ENCODE results near the gene KIAA1210.

KIAA1210 gene

DNA sequence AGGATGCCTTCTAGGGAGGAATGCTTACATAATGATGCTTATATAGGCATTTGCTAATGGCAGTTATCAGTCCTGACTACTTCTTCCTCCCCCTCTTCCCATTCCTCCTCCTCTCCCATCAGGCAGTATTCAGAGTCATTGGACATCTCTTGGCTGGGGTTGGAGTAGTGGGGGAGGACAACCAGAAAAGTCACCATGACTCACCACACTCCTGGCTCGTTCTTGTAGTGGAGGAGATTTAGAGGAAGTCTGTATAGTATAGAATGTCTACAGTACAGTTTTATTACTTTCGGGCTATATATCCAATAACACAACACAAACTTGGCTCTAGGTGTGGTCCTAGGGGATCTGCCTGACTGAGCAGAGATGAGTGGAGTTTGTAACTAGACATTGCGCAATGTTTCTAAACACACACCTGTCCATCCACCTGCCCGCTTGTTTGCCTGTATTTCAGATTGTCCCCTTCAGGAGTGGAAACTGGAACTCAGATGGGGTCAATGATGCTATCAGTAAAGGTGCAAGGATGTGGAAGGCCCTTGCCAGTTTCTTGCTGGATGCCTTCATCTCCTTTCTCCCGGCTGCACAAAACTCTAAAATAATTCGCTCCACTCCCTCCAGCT, 27.9 kb upstream of the KIAA1210 start:
- TF ChIP-seq, protein P1, sequence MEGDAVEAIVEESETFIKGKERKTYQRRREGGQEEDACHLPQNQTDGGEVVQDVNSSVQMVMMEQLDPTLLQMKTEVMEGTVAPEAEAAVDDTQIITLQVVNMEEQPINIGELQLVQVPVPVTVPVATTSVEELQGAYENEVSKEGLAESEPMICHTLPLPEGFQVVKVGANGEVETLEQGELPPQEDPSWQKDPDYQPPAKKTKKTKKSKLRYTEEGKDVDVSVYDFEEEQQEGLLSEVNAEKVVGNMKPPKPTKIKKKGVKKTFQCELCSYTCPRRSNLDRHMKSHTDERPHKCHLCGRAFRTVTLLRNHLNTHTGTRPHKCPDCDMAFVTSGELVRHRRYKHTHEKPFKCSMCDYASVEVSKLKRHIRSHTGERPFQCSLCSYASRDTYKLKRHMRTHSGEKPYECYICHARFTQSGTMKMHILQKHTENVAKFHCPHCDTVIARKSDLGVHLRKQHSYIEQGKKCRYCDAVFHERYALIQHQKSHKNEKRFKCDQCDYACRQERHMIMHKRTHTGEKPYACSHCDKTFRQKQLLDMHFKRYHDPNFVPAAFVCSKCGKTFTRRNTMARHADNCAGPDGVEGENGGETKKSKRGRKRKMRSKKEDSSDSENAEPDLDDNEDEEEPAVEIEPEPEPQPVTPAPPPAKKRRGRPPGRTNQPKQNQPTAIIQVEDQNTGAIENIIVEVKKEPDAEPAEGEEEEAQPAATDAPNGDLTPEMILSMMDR (IDR thresholded peaks at IDR 0.05), result no peak
- Histone ChIP-seq H3K27ac (no peak overlapping the region), H3K4me1 (ENCODE audit: control insufficient read depth in 1 of 2, insufficient read depth in 1 of 2, low read depth in 1 of 2, low read length in 1 of 2) (no peaks in the 10 kb centered on the region), H3K9me3 (no peaks in the 10 kb centered on the region), H3K4me3 (ENCODE audit: low read depth in 1 of 2, low read length in 1 of 2) (no peak overlapping the region), H3K36me3 (no peaks in the 10 kb centered on the region), H3K27me3 (peaks cover 10% of the 10 kb centered on the region)

- no peak overlapping the region for H3K27ac ChIP-seq
- H3K9me3 ChIP-seq, result no peaks in the 10 kb centered on the region
- peaks cover 14% of the 10 kb centered on the region for H3K27me3 ChIP-seq
- TF ChIP-seq, protein P1 (IDR thresholded peaks at IDR 0.05), result no peak
- no peak overlapping the region for H3K4me3 ChIP-seq (ENCODE audit: low read depth in 1 of 2, low read length in 1 of 2)
- no peaks in the 10 kb centered on the region for H3K36me3 ChIP-seq
- H3K4me1 ChIP-seq (ENCODE audit: control insufficient read depth in 1 of 2, insufficient read depth in 1 of 2, low read depth in 1 of 2, low read length in 1 of 2), result no peaks in the 10 kb centered on the region
Observed at GRCh38 chrX:119151051-119151380, 23.4 kb upstream of the KIAA1210 start.

DNA sequence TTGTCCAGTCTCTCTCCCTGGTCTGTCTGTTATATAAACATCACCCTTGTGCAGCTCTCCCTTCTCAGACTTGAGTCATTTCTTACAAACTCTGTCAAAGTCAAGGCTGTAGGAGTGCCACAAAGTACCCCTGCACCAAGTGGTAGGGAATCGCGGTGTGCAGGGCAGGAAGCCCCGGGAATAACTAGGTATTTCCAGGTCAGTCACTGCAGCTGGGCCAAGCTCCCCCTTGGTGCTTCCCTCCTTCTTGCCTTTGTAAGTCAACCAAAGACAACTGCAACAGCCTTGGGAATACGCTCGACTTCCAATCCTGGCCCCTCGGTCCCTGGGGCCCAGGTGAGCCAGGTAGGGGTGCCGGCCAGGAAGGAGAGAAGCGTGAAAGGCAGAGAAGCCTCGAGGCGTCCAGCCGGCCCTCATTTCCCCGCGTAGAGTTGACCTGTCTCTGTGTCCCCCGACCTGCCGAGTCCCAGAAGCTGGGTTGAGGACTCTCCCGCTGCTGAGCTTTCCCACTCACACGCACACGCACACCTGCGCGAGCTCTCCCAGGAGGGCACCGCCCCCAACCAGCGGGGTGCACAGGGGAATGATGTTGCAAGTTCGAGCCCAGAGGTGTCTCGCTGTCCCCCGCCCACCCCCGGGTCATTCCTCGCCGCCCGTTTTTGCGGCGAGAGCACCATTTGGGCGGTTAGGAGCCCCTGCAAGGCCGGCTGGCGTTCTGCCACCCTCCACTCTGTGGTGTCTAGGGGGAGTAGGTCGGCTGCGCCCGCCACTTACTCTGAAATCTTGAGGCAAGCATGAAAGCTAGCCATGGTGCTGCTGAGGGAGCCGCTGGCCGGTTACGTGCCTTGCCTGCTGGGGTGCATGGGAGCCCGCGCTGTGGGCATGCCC, 22.8 kb upstream of the KIAA1210 start:
- Histone ChIP-seq H3K27me3 (peaks cover 14% of the 10 kb centered on the region), H3K4me1 (ENCODE audit: control insufficient read depth in 1 of 2, insufficient read depth in 1 of 2, low read depth in 1 of 2, low read length in 1 of 2) (no peaks in the 10 kb centered on the region), H3K9me3 (no peaks in the 10 kb centered on the region), H3K27ac (no peak overlapping the region), H3K4me3 (ENCODE audit: low read depth in 1 of 2, low read length in 1 of 2) (no peak overlapping the region), H3K36me3 (no peaks in the 10 kb centered on the region)
- TF ChIP-seq, protein P1 (IDR thresholded peaks at IDR 0.05), result no peak

GRCh38 chrX:119147486-119147885, 19.9 kb upstream of the KIAA1210 start:
- Histone ChIP-seq H3K4me3 (ENCODE audit: low read depth in 1 of 2, low read length in 1 of 2) (no peak overlapping the region), H3K27me3 (peaks cover 14% of the 10 kb centered on the region), H3K9me3 (no peaks in the 10 kb centered on the region), H3K4me1 (ENCODE audit: control insufficient read depth in 1 of 2, insufficient read depth in 1 of 2, low read depth in 1 of 2, low read length in 1 of 2) (no peaks in the 10 kb centered on the region), H3K36me3 (no peaks in the 10 kb centered on the region), H3K27ac (no peak overlapping the region)
- TF ChIP-seq, protein P1 (IDR thresholded peaks at IDR 0.05), result no peak

DNA sequence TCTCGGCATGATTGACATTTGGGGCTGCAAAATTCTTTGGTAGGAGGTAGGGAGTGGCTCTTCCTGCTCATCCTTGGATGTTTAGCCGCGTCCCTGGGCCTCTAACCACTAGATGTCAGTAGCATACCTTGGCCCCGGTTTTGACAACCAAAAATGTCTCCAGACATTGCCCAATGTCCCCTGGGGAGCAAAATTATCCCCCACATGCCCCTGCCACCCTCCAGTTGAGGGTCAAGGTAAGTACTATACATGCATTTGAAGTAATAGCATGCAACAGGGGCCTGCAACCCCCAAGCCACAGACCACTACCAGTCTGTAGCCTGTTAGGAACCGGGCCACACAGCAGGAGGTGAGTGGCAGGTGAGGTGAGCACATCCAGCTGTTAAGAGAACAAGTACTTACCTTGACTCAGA, 17.6 kb upstream of the KIAA1210 start:
- TF ChIP-seq, protein P1 (IDR thresholded peaks at IDR 0.05), result no peak

More for the DNA sequence above, 17.6 kb upstream of the KIAA1210 start:
- H3K9me3 ChIP-seq, result no peaks in the 10 kb centered on the region
- no peak overlapping the region for H3K4me3 ChIP-seq (ENCODE audit: low read depth in 1 of 2, low read length in 1 of 2)
- H3K4me1 ChIP-seq (ENCODE audit: control insufficient read depth in 1 of 2, insufficient read depth in 1 of 2, low read depth in 1 of 2, low read length in 1 of 2), result no peaks in the 10 kb centered on the region
- no peaks in the 10 kb centered on the region for H3K36me3 ChIP-seq
- H3K27me3 ChIP-seq, result peaks cover 1% of the 10 kb centered on the region
- H3K27ac ChIP-seq, result no peak overlapping the region

Measured in neutrophil (primary cell).